Measurements from ENCODE around the gene CCND3. TPM values are rescaled to one million over a fixed set of nuclear protein-coding genes. Genes with fewer than 3 reads are reported as not detected.

CCND3 gene
- polyA plus RNA-seq, 2 of the 4 experiments (the other 2 are of a cell fraction) = 112 to 228 TPM

- TF ChIP-seq PBX3 (IDR thresholded peaks at IDR 0.05) (0 out of 2 replicates have a peak, but pooled peaks have one; percentile 37), USF2 (IDR thresholded peaks at IDR 0.05) (no peak), HOXB13 (CRISPR knock-in tag; IDR thresholded peaks at IDR 0.05; ENCODE audit: low read depth) (no peak), HEYL (CRISPR knock-in tag; IDR thresholded peaks at IDR 0.05) (no peak), NR3C1 (IDR thresholded peaks at IDR 0.05) (no peak), POLR2AphosphoS2 (conservative IDR thresholded peaks at IDR 0.05; ENCODE audit: low read length) (no peak), MYC (IDR thresholded peaks at IDR 0.05; ENCODE audit: borderline replicate concordance, low read length) (no peak), MAFK (IDR thresholded peaks at IDR 0.05; ENCODE audit: partially characterized antibody) (no peak)
Measured at GRCh38 chr6:41934278-41935192, 7.1 kb downstream of the CCND3 start (continued).

GRCh38 chr6:41932378-41932777 is 9.2 kb downstream of the CCND3 start:
- Histone ChIP-seq H3K9me3 (no peaks in the 10 kb centered on the region), H3K27ac (peak overlapping the region in 1 of 2 experiments; percentile 3; a peak in 1 of 6 replicates), H3K4me1 (peaks cover 37% of the 10 kb centered on the region), H3K4me3 (no peak overlapping the region), H3K4me2 (no peak overlapping the region)
- ATAC-seq (no peak), DNase-seq (ENCODE audit: low read depth in 1 of 2, low spot score in 1 of 2) (no peak), FAIRE-seq (no peak)
- ChIA-PET CTCF (interaction anchor here (0.6 to 18.6 kb wide), 6 partner anchors 5 to 145 kb away, joined by 3 to 191 read pairs (median 105); partner anchors contain the start of genes BYSL, CCND3, MED20 and TAF8), POLR2A (interaction anchor here (1.2 kb wide), 2 partner anchors 10 to 11 kb away, joined by 3 to 9 read pairs; partner anchors contain the start of genes BYSL and MED20)
- 77% methylated on average over 10 of the region's 15 CpGs for WGBS (ENCODE audit: missing lambda C conversion rate)
- TF ChIP-seq RNF2 (IDR thresholded peaks at IDR 0.05; ENCODE audit: borderline replicate concordance, low read depth) = no peak
- no peak for TF ChIP-seq ESRRA (IDR thresholded peaks at IDR 0.05; ENCODE audit: borderline replicate concordance, low read length)
- TF ChIP-seq NFE2L2 (conservative IDR thresholded peaks at IDR 0.05; ENCODE audit: low read length) = no peak
- TF ChIP-seq PBX3 (IDR thresholded peaks at IDR 0.05) = no peak
- TF ChIP-seq RCOR1 (IDR thresholded peaks at IDR 0.05; ENCODE audit: low read depth, low read length) = no peak
- TF ChIP-seq RFX5 (IDR thresholded peaks at IDR 0.05) = no peak
- TF ChIP-seq SREBF2 (IDR thresholded peaks at IDR 0.05) = no peak

- no peak overlapping the region for H3K4me3 ChIP-seq
- H3K4me1 ChIP-seq = peaks cover 33% of the 10 kb centered on the region
- H3K9me3 ChIP-seq = no peaks in the 10 kb centered on the region
- TF ChIP-seq HOXB13 (CRISPR knock-in tag; IDR thresholded peaks at IDR 0.05; ENCODE audit: low read depth) = no peak
- no peak for TF ChIP-seq RFX5 (IDR thresholded peaks at IDR 0.05)
- no peak for TF ChIP-seq EHF (CRISPR knock-in tag; IDR thresholded peaks at IDR 0.05)
- TF ChIP-seq PBX3 (IDR thresholded peaks at IDR 0.05) = no peak
- TF ChIP-seq FOSB (CRISPR knock-in tag; IDR thresholded peaks at IDR 0.05) = no peak
- no peak for TF ChIP-seq HEYL (CRISPR knock-in tag; IDR thresholded peaks at IDR 0.05)
- TF ChIP-seq HOXA7 (CRISPR knock-in tag; IDR thresholded peaks at IDR 0.05) = no peak
- ChIA-PET CTCF (interaction anchor here (2.1 to 18.6 kb wide), 4 partner anchors 5 to 145 kb away, joined by 9 to 191 read pairs (median 189); partner anchors contain the start of genes BYSL, CCND3, MED20 and TAF8), POLR2A (interaction anchor here (1.2 kb wide), 1 partner anchor 11 kb away, joined by 9 read pairs; the partner anchor contains the start of genes BYSL and MED20)
- WGBS (ENCODE audit: missing lambda C conversion rate) = 37% methylated on average over 2 of the region's 2 CpGs
- no peak overlapping the region for H3K4me2 ChIP-seq
- DNase-seq (ENCODE audit: low read depth in 1 of 2, low spot score in 1 of 2) (no peak), FAIRE-seq (no peak), ATAC-seq (no peak)
- H3K27ac ChIP-seq = peak overlapping the region in 1 of 2 experiments; percentile 37; a peak in 2 of 6 replicates
Measured at GRCh38 chr6:41931792-41932191, 9.8 kb downstream of the CCND3 start.

All from A549 (cell line).